Motor neuron (in vitro differentiated cells): ENCODE data around the gene NOX3. TPM values are rescaled to one million over a fixed set of nuclear protein-coding genes. Genes with fewer than 3 reads are reported as not detected.
"Not testable (repeated sequence)": the region's sequence is repeated elsewhere in the genome, so short reads cannot be mapped to it uniquely, and the experiment has no call there.

Experiments
- ATAC-seq, 8 experiments: fragments of 200-7000 bp; cut with Tn5 transposase; replicated peaks in 6 of 8; 2 replicates each; pipeline ENCODE4 v1.8.0; 2021; ENCODE audit warnings: mild to moderate bottlenecking in 8 of 8, moderate library complexity in 8 of 8
- H3K27ac ChIP-seq, 2 donors: fragments of 250-450 bp; sonication (Bioruptor Pico); 2 replicates each; pipeline ENCODE4 v1.9.0; 2021; ENCODE audit warnings: antibody characterized with exemption in 2 of 2, mild to moderate bottlenecking in 2 of 2, moderate library complexity in 1 of 2
- H3K4me1 ChIP-seq, 2 donors: fragments of 250-450 bp; sonication (Bioruptor Pico); replicated peaks in 1 of 2; 2 replicates each; pipeline ENCODE4 v1.6.1; 2021; ENCODE audit warnings: antibody characterized with exemption in 2 of 2, mild to moderate bottlenecking in 2 of 2, moderate library complexity in 1 of 2
- H3K4me3 ChIP-seq, 5 donors: fragments of 250-450 bp; sonication (Bioruptor Pico); 2 replicates each; pipeline ENCODE4 v1.9.0; 2021; ENCODE audit warnings: antibody characterized with exemption in 5 of 5, mild to moderate bottlenecking in 5 of 5, moderate library complexity in 4 of 5
- WGBS, 10 experiments: fragments of 450-650 bp; shearing (Covaris generic); methylation state at CpG; one replicate each; pipeline ENCODE4 v1.0.0; 2022; 5-methylcytosine and 5-hydroxymethylcytosine counted together
- in situ Hi-C, 9 experiments: fragments of 400-800 bp; cut with MboI; loops; one replicate each; pipeline ENCODE4 v1.15.0; 2021; ENCODE audit warnings: low sequenced_read_pairs in 9 of 9, low pct_unique_long_range_greater_than_20kb in 2 of 9; ENCODE audit not compliant: unreplicated experiment in 9 of 9
- total RNA-seq, 8 experiments: library from RNA; unstranded; fragments of 300-600 nt; gene quantifications; 2 replicates each; pipeline versions ENCODE4 v1.2.3 to v1.2.4, GENCODE V29; 2022

Gene NOX3
- total RNA-seq, result not detected

- Histone ChIP-seq H3K4me1 (no peaks in the 10 kb centered on the region), H3K27ac (no peak within 1 kb of the TSS), H3K4me3 (no peak within 1 kb of the TSS)
- WGBS, 10 experiments, result 52 to 88% (median 66%) methylated on average over 2 to 5 of the region's 5 CpGs
- in situ Hi-C loops, result no loop called here
- no peak for ATAC-seq
These were observed at the start of gene NOX3 for GRCh38 chr6:155455766-155456165. Gene NOX3, minus strand, starts transcription at chr6:155455839. Its CDS starts 39 bp downstream, at chr6:155455800.

GRCh38 chr6:155504848-155505607 lies 49.4 kb upstream of the NOX3 start:
- no peak overlapping the region for H3K4me3 ChIP-seq
- in situ Hi-C loops, result no loop called here
- H3K4me1 ChIP-seq, result no peaks in the 10 kb centered on the region
- 57 to 96% (median 80%) methylated on average over 1 to 5 of the region's 5 CpGs for WGBS, 10 experiments
- no peak for ATAC-seq
- H3K27ac ChIP-seq, result no peak overlapping the region

GRCh38 chr6:155502393-155502792 lies 46.8 kb upstream of the NOX3 start:
- Histone ChIP-seq H3K4me3 (no peak overlapping the region), H3K27ac (no peak overlapping the region), H3K4me1 (no peaks in the 10 kb centered on the region)
- 50 to 100% (median 83%) methylated on average over 1 of the region's 1 CpG for WGBS, 10 experiments
- in situ Hi-C loops, result no loop called here
- ATAC-seq, result no peak

GRCh38 chr6:155499574-155499973 lies 43.9 kb upstream of the NOX3 start:
- Histone ChIP-seq H3K27ac (no peak overlapping the region), H3K4me1 (no peaks in the 10 kb centered on the region), H3K4me3 (no peak overlapping the region)
- ATAC-seq, result no peak
- in situ Hi-C loops, result loop anchor here in 4 of 9 experiments (10.0 to 25.0 kb wide), 2 partner anchors 155 to 162 kb away; no protein-coding TSS in a partner anchor
- WGBS, 10 experiments, result 75 to 100% (median 90%) methylated on average over 1 to 4 of the region's 4 CpGs

- no peak overlapping the region for H3K27ac ChIP-seq
- peak in 1 of 8 experiments; percentile 8 for ATAC-seq
- no peak overlapping the region for H3K4me3 ChIP-seq
- no peaks in the 10 kb centered on the region for H3K4me1 ChIP-seq
- in situ Hi-C loops, result loop anchor here in 4 of 9 experiments (10.0 to 25.0 kb wide), 2 partner anchors 154 to 161 kb away; no protein-coding TSS in a partner anchor
- 86 to 100% (median 100%) methylated on average over 1 to 2 of the region's 2 CpGs; no CpG with 5 or more reads in 3 of the 10 experiments for WGBS, 10 experiments
These were observed 42.7 kb upstream of the NOX3 start for GRCh38 chr6:155498370-155498769.

- WGBS, 10 experiments, result 80 to 100% (median 90%) methylated on average over 1 to 3 of the region's 3 CpGs; no CpG with 5 or more reads in 1 of the 10 experiments
- in situ Hi-C loops, result loop anchor here in 4 of 9 experiments (10.0 to 25.0 kb wide), 2 partner anchors 152 to 160 kb away; no protein-coding TSS in a partner anchor
- Histone ChIP-seq H3K4me1 (no peaks in the 10 kb centered on the region), H3K4me3 (no peak overlapping the region), H3K27ac (no peak overlapping the region)
- no peak for ATAC-seq
These were observed 41.6 kb upstream of the NOX3 start for GRCh38 chr6:155497273-155497672.

- Histone ChIP-seq H3K27ac (no peak overlapping the region), H3K4me3 (no peak overlapping the region), H3K4me1 (peaks cover 0 to 4% of the 10 kb centered on the region in 2 donors)
- peak in 7 of 8 experiments; percentile 11 to 74 (median 45) for ATAC-seq
- in situ Hi-C loops, result loop anchor here in 4 of 9 experiments (10.0 to 25.0 kb wide), 2 partner anchors 150 to 158 kb away; no protein-coding TSS in a partner anchor
- 72 to 100% (median 87%) methylated on average over 1 to 10 of the region's 11 CpGs; no CpG with 5 or more reads in 2 of the 10 experiments for whole genome bisulfite sequencing, 10 experiments
These were observed 39.6 kb upstream of the NOX3 start for GRCh38 chr6:155495011-155495768.

GRCh38 chr6:155493694-155494143 lies 38.1 kb upstream of the NOX3 start:
- H3K4me1 ChIP-seq, result peaks cover 0 to 4% of the 10 kb centered on the region in 2 donors
- no peak overlapping the region for H3K4me3 ChIP-seq
- ATAC-seq, result peak in 4 of 8 experiments; percentile 40 to 99 (median 98)
- 0 to 90% (median 73%) methylated on average over 1 to 4 of the region's 4 CpGs; no CpG with 5 or more reads in 1 of the 10 experiments for WGBS, 10 experiments
- H3K27ac ChIP-seq, result no peak overlapping the region
- in situ Hi-C loops, result loop anchor here in 4 of 9 experiments (10.0 to 25.0 kb wide), 2 partner anchors 149 to 156 kb away; no protein-coding TSS in a partner anchor

GRCh38 chr6:155493026-155493693 lies 37.5 kb upstream of the NOX3 start:
- Histone ChIP-seq H3K27ac (no peak overlapping the region), H3K4me1 (peaks cover 0 to 4% of the 10 kb centered on the region in 2 donors), H3K4me3 (no peak overlapping the region)
- in situ Hi-C loops, result loop anchor here in 4 of 9 experiments (10.0 to 25.0 kb wide), 2 partner anchors 148 to 156 kb away; no protein-coding TSS in a partner anchor
- ATAC-seq, result no peak
- WGBS, 10 experiments, result 80 to 100% (median 100%) methylated on average over 1 to 3 of the region's 3 CpGs; no CpG with 5 or more reads in 3 of the 10 experiments

- no peak overlapping the region for H3K27ac ChIP-seq
- H3K4me3 ChIP-seq, result no peak overlapping the region
- peaks cover 0 to 7% of the 10 kb centered on the region in 2 donors for H3K4me1 ChIP-seq
- 40 to 100% (median 85%) methylated on average over 1 to 2 of the region's 2 CpGs for WGBS, 10 experiments
- in situ Hi-C loops, result loop anchor here in 4 of 9 experiments (10.0 to 25.0 kb wide), 2 partner anchors 147 to 155 kb away; no protein-coding TSS in a partner anchor
- no peak for ATAC-seq
These were observed 36.6 kb upstream of the NOX3 start for GRCh38 chr6:155492061-155492735.

- no peak for ATAC-seq
- H3K4me1 ChIP-seq, result peaks cover 0 to 7% of the 10 kb centered on the region in 2 donors
- 75 to 100% (median 94%) methylated on average over 1 of the region's 1 CpG; no CpG with 5 or more reads in 2 of the 10 experiments for WGBS, 10 experiments
- in situ Hi-C loops, result loop anchor here in 4 of 9 experiments (10.0 to 25.0 kb wide), 2 partner anchors 147 to 154 kb away; no protein-coding TSS in a partner anchor
- no peak overlapping the region for H3K4me3 ChIP-seq
- no peak overlapping the region for H3K27ac ChIP-seq
These were observed 35.8 kb upstream of the NOX3 start for GRCh38 chr6:155491421-155491820.

- 40 to 86% (median 80%) methylated on average over 1 to 6 of the region's 6 CpGs; no CpG with 5 or more reads in 3 of the 10 experiments for WGBS, 10 experiments
These were observed 32.6 kb upstream of the NOX3 start for GRCh38 chr6:155488197-155488596.

More at GRCh38 chr6:155488197-155488596, 32.6 kb upstream of the NOX3 start:
- not testable (repeated sequence) for H3K27ac ChIP-seq, H3K4me3 ChIP-seq, ATAC-seq
- in situ Hi-C loops, result loop anchor here in 3 of 9 experiments (25.0 kb wide), 1 partner anchor 151 kb away; no protein-coding TSS in a partner anchor
- H3K4me1 ChIP-seq, result peaks cover 0 to 10% of the 10 kb centered on the region in 2 donors
